Measurements from ENCODE around the gene MTRR. TPM values are rescaled to one million over a fixed set of nuclear protein-coding genes. Genes with fewer than 3 reads are reported as not detected.
"Not testable (repeated sequence)": the region's sequence is repeated elsewhere in the genome, so short reads cannot be mapped to it uniquely, and the experiment has no call there.

MTRR gene
- total RNA-seq, 2 experiments from 2014 or later = 52.9 to 55.0 TPM

GRCh38 chr5:7884491-7885267 is 15.7 kb downstream of the MTRR start:
- CTCF ChIA-PET = no interaction called here

GRCh38 chr5:7886849-7887475 is 18.0 kb downstream of the MTRR start:
- ChIA-PET POLR2A (no interaction called here), CTCF (interaction anchor here (0.6 to 0.9 kb wide), 3 partner anchors 12 to 744 kb away, joined by 3 to 4 read pairs (median 3); no protein-coding TSS in a partner anchor)

More at GRCh38 chr5:7884491-7885267, 15.7 kb downstream of the MTRR start:
- POLR2A ChIA-PET = no interaction called here

- POLR2A ChIA-PET = no interaction called here
- CTCF ChIA-PET = no interaction called here
These were observed 20.0 kb downstream of the MTRR start for GRCh38 chr5:7888901-7889300.

- ChIA-PET CTCF (no interaction called here), POLR2A (no interaction called here)
These were observed 25.5 kb downstream of the MTRR start for GRCh38 chr5:7894439-7894838.

GRCh38 chr5:7894860-7895259 is 25.9 kb downstream of the MTRR start:
- ChIA-PET CTCF (no interaction called here), POLR2A (no interaction called here)

- CTCF ChIA-PET = no interaction called here
- POLR2A ChIA-PET = no interaction called here
These were observed 28.2 kb downstream of the MTRR start for GRCh38 chr5:7897014-7897600.

- CTCF ChIA-PET = no interaction called here
These were observed 33.3 kb downstream of the MTRR start for GRCh38 chr5:7902201-7902600.

GRCh38 chr5:7902666-7903625 is 34.0 kb downstream of the MTRR start:
- POLR2A ChIA-PET = no interaction called here
- CTCF ChIA-PET = no interaction called here

More at GRCh38 chr5:7902201-7902600, 33.3 kb downstream of the MTRR start:
- POLR2A ChIA-PET = no interaction called here

GRCh38 chr5:7904170-7904569 is 35.2 kb downstream of the MTRR start:
- ChIA-PET POLR2A (no interaction called here), CTCF (interaction anchor here (0.8 kb wide), 1 partner anchor 17 kb away, joined by 4 read pairs; no protein-coding TSS in a partner anchor)

- CTCF ChIA-PET = no interaction called here
- POLR2A ChIA-PET = no interaction called here
These were observed 38.7 kb downstream of the MTRR start for GRCh38 chr5:7907612-7908011.

GRCh38 chr5:7908317-7908716 is 39.4 kb downstream of the MTRR start:
- POLR2A ChIA-PET = no interaction called here
- CTCF ChIA-PET = no interaction called here

- POLR2A ChIA-PET = no interaction called here
- CTCF ChIA-PET = no interaction called here
These were observed 41.9 kb downstream of the MTRR start for GRCh38 chr5:7910738-7911428.

GRCh38 chr5:7911429-7911771 is 42.5 kb downstream of the MTRR start:
- CTCF ChIA-PET, POLR2A ChIA-PET: not testable (repeated sequence)

- POLR2A ChIA-PET = no interaction called here
- CTCF ChIA-PET = no interaction called here
These were observed 47.3 kb downstream of the MTRR start for GRCh38 chr5:7916171-7916804.

- CTCF ChIA-PET = no interaction called here
- POLR2A ChIA-PET = no interaction called here
These were observed 48.5 kb downstream of the MTRR start for GRCh38 chr5:7917130-7918123.

- ChIA-PET POLR2A (no interaction called here), CTCF (no interaction called here)
These were observed 57.2 kb downstream of the MTRR start for GRCh38 chr5:7925961-7926695.

GRCh38 chr5:7926720-7927119 is 57.8 kb downstream of the MTRR start:
- ChIA-PET CTCF (no interaction called here), POLR2A (no interaction called here)
